Astrocyte (in vitro differentiated cells and primary cell): ENCODE results near the gene P3H3.

Experiments used
- CTCF ChIP-seq: IDR thresholded peaks from 2 replicates; pipeline ENCODE4 v1.5.1; 2011; ENCODE audit warnings: low read depth, mild to moderate bottlenecking, inconsistent platforms, low read length, moderate library complexity; ENCODE audit not compliant: insufficient read depth
- EZH2 ChIP-seq: IDR thresholded peaks from 2 replicates; pipeline ENCODE4 v1.6.1; 2012; ENCODE audit warnings: mild to moderate bottlenecking, low read length, inconsistent platforms; ENCODE audit not compliant: insufficient read depth

GRCh38 chr12:6826734-6827436, 1.3 kb upstream of the P3H3 start:
- TF ChIP-seq CTCF (no peak), EZH2 (no peak)
